ENCODE data around the gene CFAP45. TPM values are rescaled to one million over a fixed set of nuclear protein-coding genes. Genes with fewer than 3 reads are reported as not detected.

Gene CFAP45
- total and polyA plus RNA-seq, 3 experiments from 2014 or later, result 0.18 to 1.2 (median 0.75) TPM

DNA sequence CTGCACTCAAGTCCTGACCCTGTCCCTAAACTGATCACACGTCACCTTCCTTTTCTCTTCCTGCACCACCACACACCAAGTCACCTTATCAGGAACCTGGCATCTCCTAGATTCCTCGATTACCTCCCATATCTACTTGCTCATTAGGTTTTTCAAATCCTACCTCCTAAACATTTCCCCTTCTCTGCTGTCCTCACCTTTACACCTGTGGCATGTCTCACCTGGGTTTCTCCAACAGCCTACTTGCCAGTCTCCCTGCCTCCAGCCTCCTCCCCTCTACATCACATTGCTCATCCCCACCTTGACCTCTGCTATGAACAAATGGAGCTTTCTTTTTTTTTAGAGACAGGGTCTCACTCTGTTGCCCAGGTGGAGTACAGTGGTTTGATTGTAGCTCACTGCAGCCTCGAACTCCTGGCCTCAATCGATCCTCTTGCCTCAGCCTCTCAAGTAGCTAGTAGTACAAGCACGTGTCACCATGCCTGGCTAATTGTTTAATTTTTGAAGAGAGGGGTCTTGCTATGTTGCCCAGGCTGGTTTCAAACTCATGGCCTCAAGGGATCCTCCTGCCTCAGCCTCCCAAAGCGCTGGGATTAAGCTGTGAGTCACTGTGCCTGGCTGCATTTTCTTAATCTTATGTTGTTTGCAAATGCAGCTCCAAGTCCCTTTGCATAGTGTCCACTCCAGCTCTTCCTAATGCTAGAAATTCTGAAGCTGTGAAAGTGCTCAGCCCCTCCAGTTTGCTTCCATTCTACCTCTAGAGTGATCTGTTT is 39.1 kb upstream of the CFAP45 start:
- Mint-ChIP-seq H3K4me1 (peaks cover 5 to 8% (median 5%) of the 10 kb centered on the region in 3 donors), H3K9me3 (no peaks in the 10 kb centered on the region), H3K36me3 (peaks cover 0 to 5% (median 0%) of the 10 kb centered on the region in 3 donors), H3K27ac (peak overlapping the region in 3 of 8 donors; percentile 6 to 61 (median 25)), H3K27me3 (peaks cover 23 to 27% of the 10 kb centered on the region in 2 donors), H3K4me3 (no peak overlapping the region)
- no peaks in the 10 kb centered on the region for H3K36me3 ChIP-seq (ENCODE audit: insufficient read depth, low read length)
- CTCF ChIA-PET, result interaction anchor here (1.0 to 8.0 kb wide), 6 partner anchors 9 to 139 kb away, joined by 3 to 55 read pairs (median 4); partner anchors contain the start of gene TAGLN2
- H3K27me3 ChIP-seq (ENCODE audit: insufficient read depth, low read length, poor library complexity, severe bottlenecking), result peaks cover 15% of the 10 kb centered on the region
- no peaks in the 10 kb centered on the region for H3K9me3 ChIP-seq (ENCODE audit: low read length)
- H3K4me3 ChIP-seq (ENCODE audit: low read length), result no peak overlapping the region
- no peak overlapping the region for H3K27ac ChIP-seq (ENCODE audit: low read depth, low read length)
- H3K4me1 ChIP-seq (ENCODE audit: insufficient read depth, low read length), result peaks cover 9% of the 10 kb centered on the region
- POLR2A ChIA-PET, result no interaction called here
- no peak for DNase-seq

DNA sequence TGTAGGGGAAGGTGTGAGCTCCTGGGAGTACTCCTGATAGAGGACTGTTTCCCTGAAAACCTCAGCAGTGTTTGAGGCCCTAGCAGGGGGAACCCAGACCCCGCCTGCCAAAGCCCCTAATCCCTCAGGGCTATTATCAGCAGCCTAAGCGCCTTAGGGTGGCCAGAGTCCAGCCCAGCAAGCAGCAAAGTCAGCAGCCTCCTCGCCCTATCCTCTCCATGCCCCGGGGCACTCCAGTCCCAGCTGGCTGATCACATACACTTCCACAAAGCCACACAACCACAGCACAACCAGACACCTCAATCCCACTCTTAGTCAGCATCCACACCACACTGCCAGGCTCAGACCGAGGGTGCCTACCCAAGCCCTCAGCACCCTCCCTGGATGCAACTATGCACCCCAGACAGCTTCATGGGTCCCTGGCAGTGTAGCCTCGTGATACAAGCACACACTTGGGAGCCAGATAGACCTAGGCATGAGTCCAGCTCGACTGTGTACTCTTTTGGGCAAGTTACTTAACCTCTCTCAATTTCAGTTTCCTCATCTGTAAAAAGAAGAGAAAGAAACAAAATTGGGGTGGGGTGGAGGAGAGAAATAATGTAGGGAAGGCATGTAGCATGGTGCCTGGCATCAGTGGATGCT is 38.4 kb upstream of the CFAP45 start:
- POLR2A ChIA-PET, result no interaction called here
- H3K27ac ChIP-seq (ENCODE audit: low read depth, low read length), result no peak overlapping the region

DNA sequence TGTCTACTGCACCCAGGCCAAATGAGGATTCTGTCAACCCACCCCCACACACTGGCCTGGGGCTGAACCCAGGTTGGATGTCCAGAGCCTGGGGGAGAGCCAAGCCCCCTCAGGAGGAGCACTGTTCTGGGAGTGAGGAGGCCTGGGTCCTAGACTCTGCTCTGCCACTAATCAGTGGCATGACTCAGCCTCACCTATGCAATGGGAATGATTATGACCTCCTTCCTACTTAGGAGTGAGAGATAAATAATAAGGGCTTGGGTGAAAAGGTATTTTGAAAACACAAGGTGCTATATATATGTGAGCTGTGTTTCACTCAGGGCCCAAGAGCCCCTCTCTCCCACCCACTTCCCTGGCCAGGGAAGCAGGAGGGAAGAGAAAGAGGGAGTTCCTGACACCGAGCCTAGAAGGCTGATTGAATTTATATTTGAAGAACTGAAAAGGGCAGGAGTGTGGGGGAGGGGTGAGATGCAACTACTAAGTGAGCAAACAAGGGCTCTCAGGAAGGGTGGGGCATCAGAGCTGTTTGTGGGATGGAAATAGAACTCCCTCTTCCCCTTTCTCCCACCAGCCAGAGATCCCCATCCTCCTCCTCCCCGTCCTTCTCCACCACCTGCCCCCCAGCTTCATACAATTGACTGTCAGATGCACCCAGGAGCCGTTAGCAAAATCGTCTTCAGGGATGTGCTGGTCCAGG is 37.2 kb upstream of the CFAP45 start:
- peaks cover 10 to 23% of the 10 kb centered on the region in 2 donors for H3K27me3 Mint-ChIP-seq
- no peak for DNase-seq
- H3K4me1 Mint-ChIP-seq, result peaks cover 5 to 8% (median 5%) of the 10 kb centered on the region in 3 donors
- H3K4me1 ChIP-seq (ENCODE audit: insufficient read depth, low read length), result peaks cover 9% of the 10 kb centered on the region
- ChIA-PET CTCF (interaction anchor here (0.7 to 8.0 kb wide), 7 partner anchors 9 to 70 kb away, joined by 3 to 55 read pairs (median 6); partner anchors contain the start of gene TAGLN2), POLR2A (no interaction called here)
- no peak overlapping the region for H3K27ac Mint-ChIP-seq
- no peaks in the 10 kb centered on the region for H3K36me3 ChIP-seq (ENCODE audit: insufficient read depth, low read length)
- no peak overlapping the region for H3K4me3 Mint-ChIP-seq
- no peaks in the 10 kb centered on the region for H3K36me3 Mint-ChIP-seq
- no peak overlapping the region for H3K27ac ChIP-seq (ENCODE audit: low read depth, low read length)
- peaks cover 3% of the 10 kb centered on the region for H3K27me3 ChIP-seq (ENCODE audit: insufficient read depth, low read length, poor library complexity, severe bottlenecking)
- no peaks in the 10 kb centered on the region for H3K9me3 ChIP-seq (ENCODE audit: low read length)
- H3K4me3 ChIP-seq (ENCODE audit: low read length), result no peak overlapping the region
- H3K9me3 Mint-ChIP-seq, result no peaks in the 10 kb centered on the region

More for the DNA sequence above, 38.4 kb upstream of the CFAP45 start:
- Histone ChIP-seq H3K9me3 (ENCODE audit: low read length) (no peaks in the 10 kb centered on the region), H3K27me3 (ENCODE audit: insufficient read depth, low read length, poor library complexity, severe bottlenecking) (peaks cover 7% of the 10 kb centered on the region), H3K4me3 (ENCODE audit: low read length) (no peak overlapping the region), H3K4me1 (ENCODE audit: insufficient read depth, low read length) (peaks cover 9% of the 10 kb centered on the region), H3K36me3 (ENCODE audit: insufficient read depth, low read length) (no peaks in the 10 kb centered on the region)
- DNase-seq, result no peak
- Mint-ChIP-seq H3K27me3 (peaks cover 17 to 25% of the 10 kb centered on the region in 2 donors), H3K4me3 (no peak overlapping the region), H3K4me1 (peaks cover 5 to 8% (median 5%) of the 10 kb centered on the region in 3 donors), H3K27ac (peak overlapping the region in 2 of 8 donors; percentile 41 to 66), H3K36me3 (peaks cover 0 to 5% (median 0%) of the 10 kb centered on the region in 3 donors), H3K9me3 (no peaks in the 10 kb centered on the region)
- CTCF ChIA-PET, result interaction anchor here (0.7 to 8.0 kb wide), 4 partner anchors 14 to 68 kb away, joined by 3 to 55 read pairs (median 4); partner anchors contain the start of gene TAGLN2

DNA sequence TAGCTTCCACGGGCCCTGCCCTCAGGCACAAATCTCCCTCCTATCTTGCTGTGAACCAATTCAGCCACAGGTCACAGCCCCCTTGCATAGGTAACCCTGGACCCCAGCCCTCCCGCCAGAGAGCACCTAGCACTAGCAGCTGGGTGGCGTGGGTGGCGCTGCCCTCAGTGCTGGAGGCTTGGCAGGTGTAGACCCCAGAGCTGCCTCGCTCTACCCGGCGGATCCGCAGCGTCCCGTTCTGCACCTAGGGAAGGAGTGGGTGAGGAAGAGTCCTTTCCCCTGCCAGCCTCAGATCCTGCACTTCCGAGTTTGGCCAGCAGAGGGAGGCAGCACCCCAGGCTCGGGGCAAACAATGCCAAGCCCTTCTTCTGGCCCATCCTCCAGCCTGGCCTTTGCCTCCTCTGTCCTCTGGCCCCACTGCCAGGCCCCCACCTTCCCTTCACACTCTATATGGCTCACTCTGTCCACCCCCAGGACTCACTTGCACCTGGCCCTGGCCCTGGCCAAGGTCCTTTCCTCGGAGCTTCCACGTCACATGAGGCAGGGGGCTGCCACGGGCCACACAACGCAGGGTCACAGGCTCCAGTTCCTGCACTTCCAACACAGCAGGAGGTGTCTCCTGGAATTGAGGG is 36.4 kb upstream of the CFAP45 start:
- H3K9me3 ChIP-seq (ENCODE audit: low read length), result no peaks in the 10 kb centered on the region
- Mint-ChIP-seq H3K36me3 (no peaks in the 10 kb centered on the region), H3K27me3 (peaks cover 9 to 21% of the 10 kb centered on the region in 2 donors), H3K27ac (peak overlapping the region in 2 of 8 donors; percentile 4 to 52), H3K4me1 (peaks cover 5 to 8% (median 5%) of the 10 kb centered on the region in 3 donors), H3K9me3 (no peaks in the 10 kb centered on the region), H3K4me3 (peak overlapping the region in 1 of 7 donors; percentile 54)
- H3K36me3 ChIP-seq (ENCODE audit: insufficient read depth, low read length), result no peaks in the 10 kb centered on the region
- peak; percentile 66 to 86 (median 77) for DNase-seq
- peaks cover 2% of the 10 kb centered on the region for H3K27me3 ChIP-seq (ENCODE audit: insufficient read depth, low read length, poor library complexity, severe bottlenecking)
- H3K27ac ChIP-seq (ENCODE audit: low read depth, low read length), result no peak overlapping the region
- CTCF ChIA-PET, result interaction anchor here (0.8 to 8.0 kb wide), 10 partner anchors 8 to 158 kb away, joined by 3 to 55 read pairs (median 4); partner anchors contain the start of gene TAGLN2
- no peak overlapping the region for H3K4me3 ChIP-seq (ENCODE audit: low read length)
- POLR2A ChIA-PET, result no interaction called here
- H3K4me1 ChIP-seq (ENCODE audit: insufficient read depth, low read length), result peaks cover 9% of the 10 kb centered on the region

DNA sequence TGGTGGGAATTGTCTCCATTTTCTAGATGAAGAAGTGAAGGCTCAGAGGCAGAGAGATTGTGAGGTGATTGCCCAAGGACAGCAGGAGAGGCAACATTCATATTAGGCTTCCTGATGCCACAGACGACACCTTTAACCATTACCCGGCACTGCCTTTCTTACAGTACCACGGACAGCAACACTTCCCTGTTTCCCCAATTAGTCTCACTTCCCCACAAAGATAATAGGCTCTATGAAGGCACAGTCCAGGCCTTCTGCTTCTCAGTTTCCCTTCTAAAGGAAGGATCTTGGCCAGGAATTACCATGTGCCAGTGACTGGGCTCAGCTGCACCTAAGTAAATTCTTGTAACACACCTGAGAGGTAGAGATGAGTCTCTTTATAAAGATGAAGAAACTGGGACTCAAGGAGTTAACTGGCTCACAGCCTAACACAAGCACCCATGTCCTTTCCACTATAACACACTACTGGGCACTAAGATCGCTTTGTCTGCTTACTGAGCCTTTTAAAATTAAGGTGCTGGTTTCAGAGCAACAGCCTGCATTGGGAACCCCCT is 35.8 kb upstream of the CFAP45 start:
- POLR2A ChIA-PET, result no interaction called here
- H3K4me1 Mint-ChIP-seq, result peaks cover 5 to 8% (median 5%) of the 10 kb centered on the region in 3 donors
- H3K27ac ChIP-seq (ENCODE audit: low read depth, low read length), result no peak overlapping the region
- no peak overlapping the region for H3K4me3 Mint-ChIP-seq
- H3K27me3 Mint-ChIP-seq, result peaks cover 9 to 20% of the 10 kb centered on the region in 2 donors
- H3K36me3 Mint-ChIP-seq, result no peaks in the 10 kb centered on the region
- H3K9me3 ChIP-seq (ENCODE audit: low read length), result no peaks in the 10 kb centered on the region
- no peak for DNase-seq
- no peaks in the 10 kb centered on the region for H3K36me3 ChIP-seq (ENCODE audit: insufficient read depth, low read length)
- peak overlapping the region in 1 of 8 donors; percentile 52 for H3K27ac Mint-ChIP-seq
- no peaks in the 10 kb centered on the region for H3K9me3 Mint-ChIP-seq
- CTCF ChIA-PET, result interaction anchor here (0.8 to 8.0 kb wide), 10 partner anchors 9 to 158 kb away, joined by 3 to 55 read pairs (median 4); partner anchors contain the start of gene TAGLN2
- peaks cover 9% of the 10 kb centered on the region for H3K4me1 ChIP-seq (ENCODE audit: insufficient read depth, low read length)
- no peak overlapping the region for H3K4me3 ChIP-seq (ENCODE audit: low read length)
- H3K27me3 ChIP-seq (ENCODE audit: insufficient read depth, low read length, poor library complexity, severe bottlenecking), result no peaks in the 10 kb centered on the region

DNA sequence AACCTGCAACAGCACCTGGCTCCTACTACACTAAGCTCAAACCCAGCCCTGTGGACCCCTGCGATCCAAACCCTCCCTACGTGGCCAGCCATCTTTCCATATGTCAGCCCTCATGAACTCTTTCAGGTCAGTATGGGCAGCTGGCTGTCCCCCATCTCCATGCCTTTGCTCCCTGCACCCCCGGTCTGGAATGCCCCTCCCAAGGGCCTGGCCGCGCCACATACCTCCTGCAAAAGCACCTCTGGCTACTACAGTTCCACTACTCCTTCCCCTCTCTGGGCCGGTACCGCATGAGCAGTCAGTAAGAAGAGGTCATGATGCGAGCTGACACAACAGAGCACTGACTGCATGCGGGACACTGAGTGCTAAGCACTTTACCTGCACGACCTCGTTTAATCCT is 35.3 kb upstream of the CFAP45 start:
- Histone ChIP-seq H3K9me3 (ENCODE audit: low read length) (no peaks in the 10 kb centered on the region), H3K36me3 (ENCODE audit: insufficient read depth, low read length) (no peaks in the 10 kb centered on the region), H3K4me3 (ENCODE audit: low read length) (no peak overlapping the region), H3K27ac (ENCODE audit: low read depth, low read length) (no peak overlapping the region), H3K4me1 (ENCODE audit: insufficient read depth, low read length) (peaks cover 9% of the 10 kb centered on the region), H3K27me3 (ENCODE audit: insufficient read depth, low read length, poor library complexity, severe bottlenecking) (no peaks in the 10 kb centered on the region)
- peaks cover 5 to 8% (median 5%) of the 10 kb centered on the region in 3 donors for H3K4me1 Mint-ChIP-seq
- no peak overlapping the region for H3K4me3 Mint-ChIP-seq
- H3K27me3 Mint-ChIP-seq, result peaks cover 9 to 19% of the 10 kb centered on the region in 2 donors
- CTCF ChIA-PET, result interaction anchor here (1.1 to 8.0 kb wide), 6 partner anchors 11 to 72 kb away, joined by 3 to 55 read pairs (median 7); partner anchors contain the start of gene TAGLN2
- POLR2A ChIA-PET, result no interaction called here
- no peak for DNase-seq
- H3K36me3 Mint-ChIP-seq, result no peaks in the 10 kb centered on the region
- no peak overlapping the region for H3K27ac Mint-ChIP-seq
- H3K9me3 Mint-ChIP-seq, result no peaks in the 10 kb centered on the region
